HG03139 (cell line): Measurements from ENCODE around the gene CLPSL1.
"Not testable (repeated sequence)": the region's sequence is repeated elsewhere in the genome, so short reads cannot be mapped to it uniquely, and the experiment has no call there.

Experiments used
- ATAC-seq: cut with Tn5 transposase; IDR thresholded peaks from one replicate; pipeline ENCODE4 v1.9.1; 2021; ENCODE audit not compliant: unreplicated experiment

The CLPSL1 gene, protein sequence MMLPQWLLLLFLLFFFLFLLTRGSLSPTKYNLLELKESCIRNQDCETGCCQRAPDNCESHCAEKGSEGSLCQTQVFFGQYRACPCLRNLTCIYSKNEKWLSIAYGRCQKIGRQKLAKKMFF

DNA sequence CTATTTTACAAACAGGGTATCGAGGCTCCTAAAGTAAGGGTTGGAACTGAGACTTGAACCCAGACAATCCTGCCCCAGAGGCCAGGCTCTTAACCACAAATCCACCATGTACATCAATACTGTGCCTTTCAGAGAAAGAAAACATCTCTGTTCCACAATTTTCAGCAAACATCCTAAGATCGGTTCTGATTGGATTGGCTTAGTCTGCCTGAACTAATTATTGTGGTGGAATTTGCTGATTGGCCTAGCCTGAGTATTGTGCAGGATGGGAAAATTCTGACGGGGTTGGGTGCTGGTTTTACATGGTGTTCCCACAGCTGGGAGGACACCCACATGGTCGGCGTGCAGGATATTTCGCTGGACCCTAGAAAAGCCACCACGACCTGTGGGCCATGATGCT, at the start of gene CLPSL1:
TSS of gene CLPSL1 (plus strand) at position 301 of the 400 bp plus-strand sequence. CDS start at position 393, 92 bp downstream.
- no peak for ATAC-seq

DNA sequence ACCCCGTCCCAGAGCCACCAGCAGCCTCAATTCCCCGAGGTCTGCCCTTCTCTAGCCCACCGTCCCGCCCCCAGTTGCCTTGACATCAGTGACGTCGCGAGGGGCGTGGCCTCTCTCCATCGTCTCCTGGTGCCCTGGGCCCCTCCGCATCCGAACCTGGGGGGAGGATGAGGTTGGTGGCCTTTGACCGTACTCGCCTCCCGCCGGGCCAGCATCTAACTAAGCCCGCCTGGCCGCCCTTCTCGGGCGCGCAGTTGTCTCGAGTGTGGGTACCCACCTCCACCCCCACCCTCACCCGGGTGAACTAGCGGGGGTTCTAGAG, 49.4 kb upstream of the CLPSL1 start:
- ATAC-seq, result peak; percentile 40

DNA sequence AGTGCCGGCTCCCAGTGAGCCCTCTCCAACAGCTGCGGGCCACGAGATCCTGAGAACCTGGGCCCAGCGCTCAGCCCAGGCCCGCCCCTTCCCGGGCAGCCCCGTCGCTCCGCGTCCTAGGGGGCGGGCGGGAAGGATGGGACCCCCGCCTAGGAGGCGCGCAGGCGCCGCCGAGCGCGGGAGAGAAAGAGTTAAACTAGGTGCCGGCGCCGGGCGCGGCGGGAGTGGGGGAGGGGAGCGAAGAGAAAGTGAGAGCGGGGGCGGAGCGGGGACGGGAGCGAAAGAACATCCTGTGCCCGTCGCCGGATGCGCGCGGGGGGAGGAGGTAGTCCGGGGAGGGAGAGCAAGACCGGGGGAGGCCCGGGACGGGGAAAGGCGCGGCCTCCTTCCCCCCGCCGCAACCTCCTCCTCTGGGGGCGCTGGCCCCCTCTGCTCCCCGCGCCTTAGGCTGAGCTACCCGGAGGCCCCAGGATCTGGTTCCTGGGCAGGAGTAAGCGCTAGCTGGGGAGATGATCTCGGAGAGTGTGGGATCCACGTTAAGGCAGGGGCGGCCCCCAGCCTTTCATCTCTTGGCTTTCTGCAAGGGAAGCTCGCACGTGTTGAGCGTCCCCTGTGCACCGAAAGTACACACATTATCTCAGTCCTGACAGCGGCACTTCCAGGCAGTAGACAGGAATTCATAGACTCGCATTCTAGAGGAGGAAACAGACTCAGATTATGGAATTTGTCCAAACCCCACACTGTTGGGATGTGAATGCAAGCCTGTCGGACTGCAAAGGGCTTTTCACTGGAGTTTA, 48.9 kb upstream of the CLPSL1 start:
- peak; percentile 40 for ATAC-seq

DNA sequence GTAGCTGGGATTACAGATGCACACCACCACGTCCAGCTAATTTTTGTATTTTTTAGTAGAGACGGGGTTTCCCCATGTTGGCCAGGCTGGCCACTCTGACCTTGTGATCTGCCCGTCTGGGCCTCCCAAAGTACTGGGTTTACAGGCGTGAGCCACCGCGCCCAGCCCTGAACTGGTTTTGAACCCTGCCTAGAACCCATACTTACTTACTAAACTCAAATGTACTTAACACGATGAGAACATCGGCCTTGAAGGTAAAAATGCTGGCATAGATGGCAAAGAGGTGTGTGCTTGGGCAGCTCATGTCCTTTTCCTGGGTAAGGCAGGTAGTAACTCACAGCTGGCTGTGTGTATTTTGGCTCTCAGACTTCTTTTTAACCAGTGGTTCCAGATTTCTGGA, 47.2 kb upstream of the CLPSL1 start:
- ATAC-seq, result no peak

DNA sequence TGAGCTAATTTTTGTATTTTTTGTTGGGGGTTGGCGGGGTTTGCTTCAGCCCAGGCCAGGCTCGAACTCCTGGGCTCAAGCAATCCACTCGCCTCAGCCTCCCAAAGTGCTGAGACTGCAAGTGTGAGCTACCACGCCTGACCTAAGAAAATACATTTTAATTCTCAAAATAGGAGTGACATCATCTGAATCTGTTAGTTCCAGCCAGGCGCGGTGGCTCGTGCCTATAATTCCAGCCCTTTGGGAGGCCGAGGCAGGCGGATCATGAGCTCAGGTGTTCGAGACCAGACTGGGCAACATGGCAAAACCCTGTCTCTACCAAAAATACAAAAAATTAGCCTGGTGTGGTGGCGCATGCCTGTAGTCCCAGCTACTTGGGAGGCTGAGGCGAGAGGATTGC, 46.5 kb upstream of the CLPSL1 start:
- ATAC-seq, result not testable (repeated sequence)

DNA sequence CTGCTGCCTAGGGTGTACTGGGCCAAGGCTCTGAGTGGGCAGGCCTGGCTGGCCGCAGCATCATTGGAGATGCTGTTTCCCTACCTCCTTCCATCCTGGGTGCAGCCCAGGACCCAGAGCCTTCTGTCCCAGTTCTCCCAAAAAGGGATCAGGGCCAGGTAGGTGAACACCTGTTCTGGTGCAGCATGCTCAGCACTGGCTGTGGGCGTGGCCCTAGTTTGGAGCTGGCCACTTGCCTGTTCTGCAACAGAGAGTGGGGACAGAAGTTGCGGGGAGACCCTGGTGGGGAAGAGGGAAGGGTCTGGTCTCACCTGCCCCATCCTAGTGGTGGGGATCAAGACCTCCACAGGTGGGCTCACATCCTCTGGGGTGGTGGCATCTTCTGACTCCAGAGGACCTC, 45.4 kb upstream of the CLPSL1 start:
- ATAC-seq, result no peak

DNA sequence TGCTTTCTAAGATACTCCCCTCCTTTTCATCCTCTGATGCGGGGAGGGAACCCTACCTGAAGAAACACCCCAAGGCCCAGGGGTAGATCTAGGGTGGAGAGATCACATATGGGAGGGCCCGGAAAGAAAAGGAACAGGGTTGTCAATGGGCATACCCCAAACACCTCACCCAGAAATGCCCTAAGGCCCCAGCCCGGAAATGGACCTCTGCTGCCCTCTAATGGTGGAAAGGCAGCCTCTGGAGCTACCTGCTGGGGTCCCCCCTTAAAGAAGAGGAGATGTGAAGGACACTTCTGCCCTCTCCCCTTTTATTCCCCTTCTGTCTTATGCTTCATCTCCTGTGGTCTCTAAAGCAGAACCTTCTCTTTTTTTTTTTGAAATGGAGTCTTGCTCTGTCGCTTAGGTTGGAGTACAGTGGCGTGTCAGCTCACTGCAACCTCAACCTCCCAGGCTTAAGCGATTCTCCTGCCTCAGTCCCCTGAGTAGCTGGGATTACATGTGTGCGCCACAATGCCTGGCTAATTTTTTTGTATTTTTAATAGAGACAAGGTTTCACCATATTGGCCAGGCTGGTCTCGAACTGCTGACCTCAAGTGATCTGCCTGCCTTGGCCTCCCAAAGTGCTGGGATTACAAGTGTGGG, 44.4 kb upstream of the CLPSL1 start:
- ATAC-seq, result no peak

DNA sequence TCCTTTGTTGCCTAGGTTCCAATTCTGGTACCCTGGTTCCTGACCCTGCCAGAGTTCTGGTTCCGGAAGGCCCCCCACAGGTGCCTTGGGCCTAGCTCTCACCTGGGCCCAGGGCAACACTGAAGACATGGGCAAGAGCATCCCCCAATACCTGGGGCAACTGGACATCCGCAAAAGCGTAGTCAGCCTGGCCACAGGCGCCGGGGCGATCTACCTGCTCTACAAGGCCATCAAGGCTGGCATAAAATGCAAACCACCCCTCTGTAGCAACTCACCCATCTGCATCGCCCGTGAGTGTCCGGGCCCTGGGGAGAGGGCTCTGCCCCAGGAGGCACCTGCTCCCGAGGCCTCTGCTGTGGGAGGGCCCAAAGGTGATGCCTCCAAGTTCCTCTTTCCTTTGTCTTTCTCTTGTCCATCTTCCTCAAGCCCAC, 43.8 kb upstream of the CLPSL1 start, which contains the start of gene ARMC12:
TSS of gene ARMC12 (plus strand) at position 51 of the 431 bp plus-strand sequence. CDS start at position 128, 77 bp downstream.
- ATAC-seq, result no peak

DNA sequence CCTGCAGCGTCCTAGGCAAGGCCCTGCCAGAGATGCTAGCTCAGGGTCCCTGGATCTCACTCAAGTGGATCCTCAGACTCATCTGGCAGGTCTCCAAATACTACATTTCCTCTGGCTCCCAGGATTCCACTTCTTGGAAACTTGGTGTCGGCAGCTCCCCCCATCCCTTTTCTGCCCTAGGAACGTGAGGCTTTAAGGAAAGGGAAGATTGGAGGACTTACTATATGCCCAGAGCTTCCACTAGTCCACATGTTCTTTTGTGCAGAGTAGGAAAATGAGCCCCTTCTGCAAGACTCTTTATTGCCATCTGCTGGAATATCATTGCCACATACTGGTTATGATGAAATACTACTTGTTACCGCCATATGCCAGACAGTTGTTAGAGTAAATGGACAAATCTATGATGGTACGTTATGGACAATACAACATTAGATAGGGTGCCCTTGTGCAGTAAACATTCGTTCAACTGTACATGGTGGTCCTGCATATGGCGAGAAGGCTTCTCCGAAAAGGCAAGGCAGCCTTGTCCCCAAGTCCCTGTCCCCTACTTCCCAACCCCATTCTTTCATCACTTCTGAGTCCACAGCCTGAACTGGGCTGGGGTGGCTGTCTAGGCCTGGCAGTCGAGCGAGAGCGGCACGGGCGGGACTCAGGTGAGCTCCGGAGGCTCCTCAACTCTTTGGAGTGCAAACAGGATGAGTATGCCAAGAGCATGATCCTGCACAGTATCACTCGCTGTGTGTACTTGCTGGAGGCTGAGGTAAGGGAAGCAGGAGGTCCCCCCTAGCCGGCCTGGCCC, 43.2 kb upstream of the CLPSL1 start:
- no peak for ATAC-seq

DNA sequence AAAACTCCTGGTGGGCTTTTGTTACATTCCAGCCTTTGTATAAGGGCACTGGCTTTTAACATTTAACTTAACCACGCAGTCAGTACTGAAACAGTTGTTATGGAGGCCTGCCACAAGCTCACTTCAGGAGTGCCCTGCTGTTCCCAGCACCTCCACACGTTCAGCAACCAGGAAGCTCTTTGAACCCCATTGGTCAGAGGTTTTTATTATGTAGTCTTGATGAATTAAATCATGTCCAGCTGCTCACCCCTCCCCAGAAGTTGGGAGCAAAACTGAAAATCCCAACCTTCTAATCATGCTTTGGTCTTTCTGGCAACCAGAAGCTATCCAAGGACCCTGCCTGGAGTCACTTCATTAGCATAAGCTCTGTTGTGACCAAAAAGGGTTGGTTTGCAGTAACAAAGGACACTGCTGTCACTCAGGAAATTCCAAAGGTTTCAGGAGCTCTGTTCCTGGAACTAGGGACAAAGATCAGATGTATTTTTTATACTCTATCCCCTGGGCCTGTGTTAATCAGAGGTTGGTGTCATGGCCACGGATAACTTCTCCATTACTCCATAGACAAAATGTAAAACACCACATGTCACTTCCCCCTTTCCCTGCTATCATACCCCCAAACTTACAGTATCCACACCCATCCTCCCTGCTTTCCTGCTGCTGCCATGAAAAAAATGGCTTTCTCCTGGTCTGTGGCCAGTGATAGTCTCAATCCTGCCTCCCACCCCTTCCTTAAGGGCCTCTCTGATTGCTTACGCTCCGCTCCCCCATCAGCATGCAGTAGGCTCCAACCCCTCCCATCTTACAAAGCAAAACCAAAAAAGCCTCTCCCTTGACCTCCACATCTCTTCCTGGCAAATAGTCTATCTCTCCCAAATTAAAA, 40.9 kb upstream of the CLPSL1 start:
- ATAC-seq, result no peak

DNA sequence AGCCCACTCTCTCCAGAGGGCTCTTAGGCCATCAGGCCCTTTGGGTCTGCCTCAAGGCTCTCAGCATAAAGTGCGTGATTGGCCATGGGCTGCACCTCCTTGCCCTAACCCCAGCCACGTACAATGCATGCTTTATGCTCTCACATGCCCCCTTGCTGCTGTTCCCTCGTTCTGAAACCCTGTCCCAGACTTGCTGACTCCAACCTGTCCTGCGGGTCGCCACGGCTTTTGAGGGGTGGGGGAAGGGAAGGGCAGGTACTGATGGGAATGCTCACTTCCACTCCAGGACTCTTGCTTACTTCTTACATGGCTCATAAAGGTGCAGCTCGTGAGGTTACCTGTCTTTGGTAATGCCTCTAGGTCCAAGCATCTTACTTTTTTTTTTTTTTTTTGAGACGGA, 38.0 kb upstream of the CLPSL1 start:
- no peak for ATAC-seq

DNA sequence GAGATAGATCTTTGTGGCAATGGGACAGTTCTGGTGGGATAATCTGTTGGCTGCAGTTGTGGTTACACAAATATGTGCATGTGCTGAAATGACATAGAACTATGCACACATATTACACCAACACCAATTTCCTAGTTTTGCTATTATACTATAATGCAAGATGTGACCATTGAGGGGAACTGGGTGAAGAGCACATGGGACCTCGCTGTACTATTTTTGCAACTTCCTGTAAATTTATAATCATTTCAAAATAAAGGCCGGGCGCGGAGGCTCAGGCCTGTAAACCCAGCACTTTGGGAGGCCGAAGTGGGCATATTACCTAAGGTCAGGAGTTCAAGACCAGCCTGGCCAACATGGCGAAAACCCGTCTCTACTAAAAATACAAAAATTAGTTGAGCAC, 35.3 kb upstream of the CLPSL1 start:
- no peak for ATAC-seq

DNA sequence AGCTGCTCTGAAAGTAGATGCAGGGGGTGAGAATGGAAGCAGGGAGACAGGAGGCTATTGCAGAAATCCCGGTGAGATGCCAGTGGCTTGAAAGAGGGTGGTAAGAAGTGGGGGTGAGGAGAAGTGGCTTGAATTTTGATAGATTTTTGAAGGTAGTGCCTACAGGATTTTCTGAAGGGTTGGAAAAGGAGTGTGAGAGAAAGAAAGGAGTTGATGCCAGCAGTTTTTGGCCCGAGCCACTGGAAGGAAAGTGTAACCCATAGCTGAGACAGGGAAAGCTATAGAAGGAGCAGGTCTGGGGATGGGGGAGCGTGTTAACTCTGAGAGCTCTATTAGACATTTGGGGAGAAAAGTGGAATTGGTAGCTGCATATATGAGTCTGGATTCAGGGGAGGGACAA, 34.3 kb upstream of the CLPSL1 start:
- ATAC-seq, result no peak

DNA sequence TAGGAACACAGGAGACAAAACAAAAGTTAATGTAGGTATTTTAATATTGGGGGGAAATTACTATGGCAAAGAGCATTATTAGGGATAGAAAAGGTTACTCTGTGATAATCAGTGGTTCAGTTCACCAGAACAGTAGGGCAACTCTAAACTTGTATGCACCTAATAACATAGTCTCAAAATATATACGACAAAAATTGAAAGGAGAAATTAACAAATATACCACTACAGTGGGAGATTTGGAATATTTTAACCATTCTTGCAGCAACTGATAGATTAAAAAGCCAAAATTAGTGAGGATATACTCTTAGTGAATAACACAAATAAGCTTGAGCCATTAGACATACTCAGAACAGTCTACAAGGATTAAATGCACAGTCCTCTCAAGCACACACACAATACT, 32.9 kb upstream of the CLPSL1 start:
- ATAC-seq, result no peak

DNA sequence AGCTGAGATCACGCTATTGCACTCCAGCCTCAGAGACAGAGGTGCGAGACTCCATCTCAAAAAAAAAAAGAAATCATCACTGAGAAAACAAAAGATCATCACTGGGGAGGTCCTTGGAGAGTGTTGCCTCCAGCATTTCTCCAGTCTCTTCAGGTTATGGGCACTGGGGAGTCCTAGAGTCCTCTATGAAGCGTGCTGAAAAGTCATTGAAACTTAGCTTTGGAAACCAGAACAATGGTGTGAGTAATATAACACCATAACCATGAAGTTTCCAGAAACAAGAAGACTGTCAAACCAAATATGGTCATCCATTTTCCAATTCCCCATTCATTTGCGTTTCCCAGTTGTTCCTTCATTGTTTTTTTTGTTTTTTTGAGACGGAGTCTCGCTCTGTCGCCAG, 30.3 kb upstream of the CLPSL1 start:
- ATAC-seq, result no peak

DNA sequence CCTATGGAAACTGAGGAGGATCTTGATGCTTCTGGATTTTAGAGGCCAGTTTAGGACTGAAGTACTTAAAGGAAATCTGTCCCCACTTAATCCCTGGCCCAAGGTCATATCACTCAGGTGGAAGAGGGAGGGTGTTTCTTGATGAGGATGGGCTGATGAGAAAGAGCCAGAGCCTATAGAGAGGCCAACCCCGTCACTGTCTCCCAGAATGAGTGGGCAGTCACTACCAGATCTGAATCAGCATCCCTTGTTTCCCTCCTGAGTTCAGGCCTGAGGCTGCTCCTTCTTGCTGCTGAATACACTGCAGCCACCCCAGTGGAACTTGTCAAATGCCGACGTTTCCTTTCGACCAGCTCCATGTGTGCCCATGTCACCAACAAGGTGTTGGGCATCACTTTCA, 29.2 kb upstream of the CLPSL1 start:
- ATAC-seq, result no peak

DNA sequence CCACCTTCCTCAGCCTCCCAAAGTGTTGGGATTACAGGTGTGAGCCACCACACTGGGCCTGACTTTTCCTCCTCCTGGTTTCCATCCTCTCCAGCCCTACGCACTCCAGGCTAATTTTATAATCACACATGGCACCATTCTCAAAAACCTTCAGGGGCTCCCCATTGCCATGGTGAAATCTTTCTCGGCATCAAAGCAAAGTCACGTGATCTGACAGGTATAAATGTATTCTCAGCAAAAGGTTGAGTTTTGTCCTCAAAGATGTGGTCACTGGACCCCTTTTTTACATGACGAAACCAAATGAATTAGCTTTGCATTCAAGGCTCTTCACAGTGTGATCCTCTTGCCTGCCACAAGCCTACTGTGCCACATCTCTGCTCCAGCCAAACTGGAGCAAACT, 28.5 kb upstream of the CLPSL1 start:
- ATAC-seq, result no peak

DNA sequence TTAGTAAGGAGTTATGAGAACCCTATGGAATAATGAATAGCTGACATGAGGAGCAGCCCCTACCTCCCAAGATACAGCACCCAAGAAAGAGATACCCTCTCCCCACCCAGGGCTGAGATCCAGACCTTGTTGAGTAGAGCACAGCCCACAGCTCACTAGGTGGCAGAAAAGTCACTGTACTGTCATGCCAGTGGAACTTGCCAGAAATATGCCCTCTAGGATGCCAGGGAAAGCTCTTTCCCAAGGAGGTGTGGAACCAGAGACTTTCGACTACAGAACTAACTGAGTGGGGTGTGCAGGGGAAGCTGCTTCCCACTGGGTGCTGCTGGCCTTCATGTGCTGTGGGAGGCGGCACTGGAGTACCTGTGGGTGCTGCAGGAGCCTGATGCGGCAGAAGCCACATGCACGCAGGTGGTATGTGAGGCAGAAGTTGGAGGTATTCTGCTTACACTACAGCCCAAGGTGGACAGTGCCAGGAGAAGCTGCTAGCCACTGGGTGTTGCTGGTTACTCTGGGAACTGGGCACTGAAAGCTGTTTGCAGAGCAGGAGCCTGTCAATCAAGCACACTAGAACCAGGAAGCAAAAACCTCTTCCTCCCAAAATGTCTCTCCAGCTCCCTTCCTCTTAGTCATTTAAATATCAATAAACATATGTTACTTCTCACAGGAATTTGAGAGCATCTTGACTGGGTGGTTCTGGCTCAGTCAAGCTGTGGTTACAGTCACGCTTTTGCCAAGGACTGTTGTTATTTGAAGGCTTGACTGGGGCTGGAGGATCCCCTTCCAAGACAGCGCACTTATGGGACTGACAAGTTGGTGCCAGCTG, 26.2 kb upstream of the CLPSL1 start:
- ATAC-seq, result no peak

DNA sequence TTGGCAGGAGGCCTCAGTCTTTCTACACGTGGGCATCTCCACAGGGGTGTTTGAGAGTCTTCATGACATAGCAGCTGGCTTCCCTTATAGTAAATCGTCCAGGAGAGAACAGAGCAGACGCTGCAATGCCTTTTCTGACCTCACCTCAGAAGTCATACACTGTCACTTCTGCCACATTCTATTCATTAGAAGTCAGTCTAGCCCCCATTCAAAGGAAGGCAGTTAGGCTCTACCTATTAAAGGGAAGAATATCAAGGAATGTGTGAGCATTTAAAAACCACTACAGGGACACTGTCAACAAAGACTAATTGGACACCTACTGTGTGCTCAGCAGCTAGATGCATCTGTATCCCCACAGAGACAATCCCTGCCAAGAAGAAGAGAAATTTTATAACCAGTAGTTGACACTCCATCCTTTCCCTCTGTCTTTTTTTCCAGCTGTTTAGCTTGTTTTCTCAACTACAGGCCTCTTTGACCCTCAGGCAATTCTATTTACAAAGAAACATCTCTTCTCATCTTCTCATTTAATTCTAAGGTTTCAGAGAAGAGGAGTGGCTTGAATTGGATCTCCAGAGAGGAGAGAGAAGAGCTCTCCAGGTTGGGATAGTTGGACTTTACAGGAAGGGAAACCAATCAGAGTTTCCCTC, 25.4 kb upstream of the CLPSL1 start:
- no peak for ATAC-seq
